Measurements from ENCODE around the gene RAD50. TPM values are rescaled to one million over a fixed set of nuclear protein-coding genes. Genes with fewer than 3 reads are reported as not detected.
A peak's percentile ranks its signal among the peaks of the same experiment; 100 is the strongest.
"Not testable (repeated sequence)": the region's sequence is repeated elsewhere in the genome, so short reads cannot be mapped to it uniquely, and the experiment has no call there.

The RAD50 gene
- total RNA-seq, 1 donor from 2014 or later, result 29.4 TPM

GRCh38 chr5:132549576-132549975 lies 7.2 kb upstream of the RAD50 start:
- Histone ChIP-seq H3K4me3 (no peak overlapping the region), H3K27ac (no peak overlapping the region), H3K9me3 (no peaks in the 10 kb centered on the region), H3K4me1 (no peaks in the 10 kb centered on the region), H3K36me3 (no peaks in the 10 kb centered on the region), H3K27me3 (no peaks in the 10 kb centered on the region)
- TF ChIP-seq CTCF (IDR thresholded peaks at IDR 0.05), result no peak
- intact Hi-C loops (cut with DNase I), result no loop called here
- DNase-seq (ENCODE audit: low spot score in 2 of 2), result no peak

GRCh38 chr5:132556153-132556762 lies 519 bp upstream of the RAD50 start:
- Histone ChIP-seq H3K36me3 (peaks cover 0 to 14% of the 10 kb centered on the region in 2 donors), H3K27ac (peak overlapping the region; percentile 72 to 95), H3K9me3 (no peaks in the 10 kb centered on the region), H3K4me1 (peaks cover 7 to 11% of the 10 kb centered on the region in 2 donors), H3K4me3 (peak overlapping the region; percentile 73 to 95), H3K27me3 (no peaks in the 10 kb centered on the region)
- intact Hi-C loops (cut with DNase I), result loop anchor here (1.0 to 5.0 kb wide), 4 partner anchors 59 to 171 kb away; no protein-coding TSS in a partner anchor
- DNase-seq (ENCODE audit: low spot score in 2 of 2), result no peak
- TF ChIP-seq CTCF (IDR thresholded peaks at IDR 0.05), result no peak

- no peak for TF ChIP-seq CTCF (IDR thresholded peaks at IDR 0.05)
These were observed 848 bp downstream of the RAD50 start for GRCh38 chr5:132557478-132558172.

GRCh38 chr5:132559383-132560060 lies 2.7 kb downstream of the RAD50 start:
- Histone ChIP-seq H3K4me1 (peaks cover 7 to 11% of the 10 kb centered on the region in 2 donors), H3K27me3 (no peaks in the 10 kb centered on the region), H3K9me3 (peaks cover 5 to 9% of the 10 kb centered on the region in 2 donors), H3K36me3 (peaks cover 12 to 39% of the 10 kb centered on the region in 2 donors), H3K27ac (no peak overlapping the region), H3K4me3 (no peak overlapping the region)
- no peak for DNase-seq (ENCODE audit: low spot score in 2 of 2)
- TF ChIP-seq CTCF (IDR thresholded peaks at IDR 0.05), result no peak
- intact Hi-C loops (cut with DNase I), result loop anchor here (5.0 kb wide), 3 partner anchors 62 to 147 kb away; no protein-coding TSS in a partner anchor

More at GRCh38 chr5:132557478-132558172, 848 bp downstream of the RAD50 start:
- H3K27me3 ChIP-seq, result no peaks in the 10 kb centered on the region
- H3K4me1 ChIP-seq, result peaks cover 7 to 11% of the 10 kb centered on the region in 2 donors
- peak overlapping the region; percentile 73 to 95 for H3K4me3 ChIP-seq
- no peaks in the 10 kb centered on the region for H3K9me3 ChIP-seq
- peaks cover 0 to 23% of the 10 kb centered on the region in 2 donors for H3K36me3 ChIP-seq
- intact Hi-C loops (cut with DNase I), result loop anchor here (5.0 kb wide), 3 partner anchors 60 to 145 kb away; no protein-coding TSS in a partner anchor
- DNase-seq (ENCODE audit: low spot score in 2 of 2), result peak in 1 of 2 donors; percentile 65
- H3K27ac ChIP-seq, result peak overlapping the region; percentile 72 to 95

- no peak for DNase-seq (ENCODE audit: low spot score in 2 of 2)
- Histone ChIP-seq H3K4me3 (no peak overlapping the region), H3K9me3 (peaks cover 10 to 12% of the 10 kb centered on the region in 2 donors), H3K27ac (no peak overlapping the region), H3K4me1 (peaks cover 7 to 11% of the 10 kb centered on the region in 2 donors), H3K36me3 (peaks cover 18 to 53% of the 10 kb centered on the region in 2 donors), H3K27me3 (no peaks in the 10 kb centered on the region)
- intact Hi-C loops (cut with DNase I), result no loop called here
- no peak for TF ChIP-seq CTCF (IDR thresholded peaks at IDR 0.05)
These were observed 4.8 kb downstream of the RAD50 start for GRCh38 chr5:132561601-132562000.

GRCh38 chr5:132564555-132564954 lies 7.8 kb downstream of the RAD50 start:
- intact Hi-C loops (cut with DNase I); H3K4me1 ChIP-seq; H3K27me3 ChIP-seq; H3K27ac ChIP-seq; DNase-seq (ENCODE audit: low spot score in 2 of 2); H3K4me3 ChIP-seq: not testable (repeated sequence)
- peaks cover 18 to 53% of the 10 kb centered on the region in 2 donors for H3K36me3 ChIP-seq
- H3K9me3 ChIP-seq, result peaks cover 10 to 12% of the 10 kb centered on the region in 2 donors
